Measurements from ENCODE around the gene CYTH1.

CYTH1 gene

DNA sequence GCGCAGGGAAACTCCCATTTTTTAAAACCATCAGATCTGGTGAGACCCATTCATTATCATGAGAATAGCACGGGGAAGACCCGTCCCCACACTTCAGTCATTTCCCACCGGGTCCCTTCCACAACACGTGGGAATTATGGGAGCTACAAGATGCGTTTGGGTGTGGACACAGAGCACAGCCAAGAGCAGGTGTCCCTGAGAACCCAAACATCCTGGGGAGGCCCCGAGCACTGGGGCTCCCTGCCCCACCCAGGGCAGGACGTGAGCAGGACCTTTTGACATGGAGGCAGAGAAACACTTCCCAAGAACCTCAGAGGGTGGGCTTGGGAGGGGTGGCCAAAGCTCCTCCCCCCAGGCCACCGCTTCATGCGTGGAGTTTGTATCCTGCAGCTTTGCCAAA lies 115.0 kb downstream of the CYTH1 start:
- no peak for DNase-seq

GRCh38 chr17:78665952-78666920 lies 115.8 kb downstream of the CYTH1 start:
- DNase-seq, result no peak

DNA sequence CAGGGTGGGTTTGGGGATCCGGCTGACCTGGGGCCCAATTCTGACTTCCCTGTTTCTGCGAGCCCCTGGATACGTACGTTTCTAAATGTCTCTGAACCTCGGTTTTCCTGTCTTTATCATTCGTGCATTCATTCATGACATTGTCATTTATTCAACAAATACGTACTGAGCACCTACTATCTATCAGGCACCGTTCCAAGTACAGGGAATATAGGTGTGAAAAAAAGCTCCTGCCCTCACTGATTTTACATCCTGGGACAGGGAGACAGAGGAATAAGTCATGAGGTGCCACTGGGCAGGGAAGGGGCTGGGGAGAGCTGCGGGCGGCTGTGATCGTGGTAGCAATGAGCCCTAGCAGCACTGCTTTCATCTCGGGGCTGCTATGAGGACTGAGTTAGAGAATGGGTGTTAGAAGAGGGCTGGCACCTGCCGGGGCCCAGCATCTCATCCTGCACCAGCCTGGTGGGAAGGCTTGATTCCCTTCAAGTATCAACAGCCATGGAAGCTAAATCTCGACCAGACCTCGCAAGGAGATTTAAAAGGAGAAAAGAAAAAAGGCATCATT lies 116.6 kb downstream of the CYTH1 start:
- no peak for DNase-seq

- DNase-seq, result no peak
These were observed 117.3 kb downstream of the CYTH1 start for GRCh38 chr17:78664476-78665386.

DNA sequence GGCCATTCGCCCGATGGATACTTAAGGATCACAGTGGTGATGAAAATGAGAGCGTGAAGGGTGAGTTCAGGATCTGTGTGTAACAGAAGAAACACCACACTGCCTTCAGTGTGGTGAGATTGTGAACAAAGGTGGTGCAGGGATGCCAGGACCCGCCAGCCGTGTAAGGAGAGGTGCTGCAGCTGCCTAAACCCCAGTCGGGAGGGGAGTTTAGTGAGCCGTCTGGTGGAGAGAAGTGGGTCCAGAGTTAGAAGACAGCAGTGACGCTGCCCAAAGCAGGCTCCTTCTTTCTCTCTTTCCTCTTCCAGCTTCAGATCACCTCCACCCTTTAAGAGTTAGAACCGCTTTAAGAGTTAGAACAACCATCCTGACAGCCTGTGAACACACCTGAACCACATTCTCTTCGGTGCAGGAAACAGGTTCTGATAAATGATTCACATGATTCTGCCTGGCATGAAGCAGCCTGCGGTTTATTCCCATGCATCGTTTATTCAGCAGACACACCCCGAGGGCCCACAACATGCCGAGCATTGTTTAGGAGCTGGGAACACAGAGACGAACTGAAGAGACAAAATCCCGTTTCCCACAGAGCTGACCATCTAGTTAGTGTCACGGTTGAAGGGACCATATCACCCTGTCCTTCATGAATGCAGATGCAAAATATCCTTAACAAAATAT lies 120.8 kb downstream of the CYTH1 start:
- DNase-seq, result no peak

- DNase-seq, result no peak
These were observed 122.5 kb downstream of the CYTH1 start for GRCh38 chr17:78659546-78659945.

DNA sequence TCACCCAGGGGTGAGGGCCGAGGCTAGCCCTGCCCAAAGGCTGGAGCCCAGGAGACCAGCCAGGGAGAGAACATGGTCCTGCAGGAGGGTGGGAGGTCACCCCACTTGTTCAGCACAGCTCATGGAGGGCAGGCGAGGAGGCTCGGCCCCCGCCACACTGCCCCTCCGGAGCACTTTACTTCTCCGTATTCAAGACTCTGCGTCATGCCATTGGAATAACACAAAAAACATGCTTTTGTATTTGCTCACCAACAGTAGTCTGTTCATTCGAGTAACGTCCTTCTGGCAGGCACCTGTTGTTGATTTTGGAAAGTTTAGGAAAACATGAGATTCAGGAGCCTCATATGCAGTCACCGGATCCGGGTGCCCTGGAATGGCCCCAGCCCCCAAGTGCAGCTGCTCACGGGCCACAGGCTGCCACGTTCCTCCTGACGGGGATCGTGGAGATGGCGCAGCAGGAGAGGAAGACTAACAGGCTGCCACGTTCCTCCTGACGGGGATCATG lies 123.7 kb downstream of the CYTH1 start:
- no peak for DNase-seq

- DNase-seq, result no peak
These were observed 126.7 kb downstream of the CYTH1 start for GRCh38 chr17:78655251-78655940.

- no peak for DNase-seq
These were observed 127.7 kb downstream of the CYTH1 start for GRCh38 chr17:78654325-78654724.

DNA sequence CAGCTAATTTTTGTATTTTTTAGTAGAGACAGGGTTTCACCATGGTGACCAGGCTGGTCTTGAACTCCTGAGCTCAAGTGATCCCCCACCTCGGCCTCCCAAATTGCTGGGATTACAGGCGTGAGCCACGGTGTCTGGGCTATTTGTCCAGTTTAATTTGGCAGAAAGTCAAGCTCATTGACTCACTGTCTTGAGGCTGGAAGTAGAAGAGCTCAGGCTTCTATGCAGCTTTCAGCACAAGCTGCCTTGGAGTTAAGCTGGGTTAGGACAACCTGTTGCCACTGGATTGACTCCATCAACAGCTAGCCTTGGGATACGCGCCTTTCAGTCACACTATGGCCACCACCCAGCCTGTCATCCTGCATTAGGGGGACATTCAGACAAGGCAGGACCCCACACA lies 128.7 kb downstream of the CYTH1 start:
- DNase-seq, result no peak

DNA sequence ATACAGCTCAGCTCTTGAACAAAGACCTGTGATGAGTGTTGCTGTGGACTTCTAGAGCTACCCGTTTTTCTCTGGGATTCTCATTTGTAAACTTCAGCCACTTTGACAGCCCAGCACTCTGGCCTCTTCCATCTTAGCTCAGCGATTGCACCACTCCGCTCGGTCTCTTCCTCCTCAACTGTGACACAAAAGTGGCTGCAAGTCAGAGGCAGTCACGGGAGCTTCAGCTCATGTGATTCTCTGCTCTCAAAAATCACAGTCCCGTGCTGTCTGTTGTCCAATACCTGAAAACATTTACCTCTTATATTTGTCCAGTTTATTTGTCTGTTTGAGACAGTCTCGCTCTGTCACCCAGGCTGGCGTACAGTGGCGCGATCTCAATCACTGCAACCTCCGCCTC lies 129.2 kb downstream of the CYTH1 start:
- no peak for DNase-seq

GRCh38 chr17:78652024-78652423 lies 130.0 kb downstream of the CYTH1 start:
- no peak for DNase-seq

GRCh38 chr17:78651554-78651953 lies 130.5 kb downstream of the CYTH1 start:
- DNase-seq, result no peak

DNA sequence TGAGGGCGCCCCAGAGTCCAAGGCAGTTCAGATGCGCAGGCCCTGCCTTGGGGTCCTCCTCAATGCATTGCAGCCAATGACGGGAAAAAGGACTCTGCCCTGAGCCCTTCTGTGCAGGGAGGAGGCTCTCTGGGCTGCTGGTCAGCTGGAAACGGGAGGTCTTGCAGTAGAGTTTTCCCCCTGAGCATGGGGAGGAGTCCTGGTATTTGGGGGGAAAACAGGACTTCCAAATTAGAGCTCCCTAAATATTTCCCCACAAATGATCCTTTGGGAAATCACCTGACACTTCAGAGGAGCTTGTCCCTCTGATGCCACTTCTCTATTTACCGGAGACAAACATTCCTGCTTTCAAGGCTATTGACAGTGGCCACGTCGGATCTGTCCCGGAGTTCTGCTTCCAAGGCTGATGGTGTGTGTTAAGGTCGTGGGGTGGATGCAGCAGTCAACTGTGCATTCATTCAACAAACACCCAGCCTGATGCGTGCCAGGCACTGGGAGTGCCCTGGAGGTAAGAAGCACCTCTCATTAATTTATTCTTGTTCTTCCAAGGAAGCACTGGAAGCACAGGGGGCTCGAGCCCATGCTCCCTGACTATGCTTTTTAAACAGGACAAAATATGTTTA lies 131.9 kb downstream of the CYTH1 start:
- no peak for DNase-seq

DNA sequence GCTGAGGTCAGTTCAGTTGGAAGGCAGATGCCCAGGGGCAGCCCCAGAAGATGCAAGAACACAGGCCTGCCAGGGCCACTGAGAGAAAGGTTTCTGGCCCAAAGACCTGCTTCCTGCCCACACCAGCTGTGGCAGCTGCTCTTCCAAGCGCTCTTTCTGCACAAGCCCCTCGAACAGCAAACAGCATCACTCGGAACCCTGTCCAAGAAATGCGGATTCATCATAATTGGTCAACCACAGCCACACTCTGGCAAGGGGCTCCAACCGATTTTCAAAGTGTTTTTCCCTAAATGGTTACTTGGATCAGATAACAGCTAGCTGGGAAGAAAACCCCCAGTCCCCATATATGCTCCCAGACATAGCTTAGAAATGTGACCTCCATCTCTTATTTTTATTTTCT lies 133.8 kb downstream of the CYTH1 start:
- DNase-seq, result no peak

DNA sequence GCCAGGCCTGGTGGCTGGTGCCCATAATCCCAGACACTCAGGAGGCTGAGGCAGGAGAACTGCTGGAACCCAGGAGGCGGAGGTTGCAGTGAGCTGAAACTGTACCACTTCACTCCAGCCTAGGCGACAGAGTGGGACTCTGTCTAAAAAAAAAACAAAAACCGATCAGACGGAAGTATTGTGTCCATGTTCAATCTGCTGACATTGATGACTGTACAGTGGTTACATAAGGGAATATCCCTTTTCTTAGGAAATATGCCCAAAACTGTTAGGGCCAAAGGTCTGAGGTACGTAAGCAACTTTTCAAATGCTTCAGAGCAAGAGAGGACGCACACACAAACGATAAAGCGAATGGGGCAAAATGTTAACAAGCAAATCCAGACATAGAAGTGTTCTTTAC lies 135.0 kb downstream of the CYTH1 start:
- DNase-seq, result no peak

GRCh38 chr17:78645421-78646295 lies 136.4 kb downstream of the CYTH1 start:
- DNase-seq, result no peak

DNA sequence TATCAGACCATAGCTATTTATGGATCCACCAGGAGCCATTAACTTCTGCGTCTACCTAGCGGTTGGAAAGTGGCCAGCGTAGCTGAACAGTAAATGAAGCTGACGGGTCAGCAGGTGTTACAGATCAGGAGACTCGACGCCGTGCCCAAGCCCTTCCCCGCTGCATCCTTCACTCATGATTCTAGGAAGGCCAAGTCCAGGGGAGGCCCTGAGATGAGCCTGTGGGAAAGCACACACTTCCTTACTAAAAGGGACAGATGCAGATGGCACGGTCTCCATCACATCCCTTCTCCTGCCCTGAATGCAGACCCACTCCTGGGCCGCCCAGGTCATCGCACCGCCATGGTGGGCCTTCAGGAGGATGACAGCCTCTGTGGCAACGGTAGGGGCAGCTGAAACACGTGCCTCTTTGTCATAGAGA lies 137.1 kb downstream of the CYTH1 start:
- DNase-seq, result no peak

- no peak for DNase-seq
These were observed 137.8 kb downstream of the CYTH1 start for GRCh38 chr17:78644224-78644623.

DNA sequence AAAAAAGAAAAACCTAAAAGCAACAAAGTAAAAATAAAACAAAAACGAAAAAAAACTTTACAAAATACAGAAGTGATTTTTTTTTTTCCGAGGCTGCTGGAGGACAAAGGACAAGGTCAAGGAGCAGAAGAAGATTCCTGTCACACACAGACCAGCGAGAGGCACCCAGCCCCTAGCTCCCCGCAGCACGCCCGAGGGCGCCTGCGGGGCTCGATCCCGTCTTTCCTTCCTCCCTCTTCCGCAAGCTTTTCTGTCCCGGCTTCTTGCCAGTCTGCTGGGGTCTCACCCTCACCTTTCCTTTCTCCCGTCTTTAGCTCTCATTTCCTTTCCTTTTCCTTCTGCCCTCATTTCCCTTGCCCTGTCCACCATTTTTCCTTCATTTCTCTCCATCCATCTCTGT lies 138.7 kb downstream of the CYTH1 start:
- no peak for DNase-seq

All from NCI-H187 treated with DMSO at 0.1 percent for 48 hours (cell line).